ENCODE data around the gene XRCC1.

XRCC1 gene

DNA sequence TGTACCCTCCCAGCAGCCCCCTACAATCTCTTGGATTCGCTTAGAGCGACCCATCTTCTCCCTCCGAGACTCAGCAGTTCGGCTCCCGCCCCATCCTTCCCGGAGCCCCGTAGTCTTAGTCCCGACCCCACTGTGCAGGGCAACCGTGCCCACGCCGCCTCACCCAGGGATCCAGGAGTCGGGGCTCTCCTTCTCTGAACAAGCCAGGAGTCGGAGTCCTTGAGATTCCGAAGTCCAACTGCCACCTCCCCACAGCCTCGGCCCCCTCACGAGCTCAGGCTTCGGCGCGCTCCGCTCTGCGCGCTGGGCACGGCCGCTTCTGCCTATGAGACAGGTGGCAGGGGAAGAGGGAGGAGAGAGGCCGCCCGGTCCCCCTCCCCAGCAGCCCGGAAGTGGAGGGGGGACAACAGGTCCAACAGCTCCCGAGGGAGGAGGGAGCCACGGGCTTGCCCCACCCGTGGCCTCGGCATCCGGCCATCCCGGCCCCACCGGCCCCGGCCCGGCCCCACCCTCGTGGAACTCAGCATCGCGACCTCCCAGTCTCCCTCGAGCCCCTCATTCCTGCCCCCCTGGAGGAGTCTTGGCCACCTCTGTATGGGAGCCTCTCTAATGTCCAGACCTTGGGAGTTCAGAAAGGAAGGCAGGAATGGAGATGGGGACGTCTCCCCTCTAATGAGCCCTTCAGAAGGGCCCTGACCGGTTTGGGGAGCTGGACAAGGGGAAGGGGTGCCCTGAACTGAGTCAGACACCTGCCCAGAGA lies 70.7 kb downstream of the XRCC1 start, which contains the start of gene PHLDB3:
Gene PHLDB3 (minus strand): TSS at position 321 of the 760 bp plus-strand sequence. CDS start 628 bp downstream, outside the sequence.
- ATAC-seq (replicated peaks) (peak; percentile 36), DNase-seq (no peak)
- H3K27ac Mint-ChIP-seq = peak within 1 kb of the TSS; percentile 91 to 97
- no peaks in the 10 kb centered on the region for H3K27me3 Mint-ChIP-seq
- H3K36me3 Mint-ChIP-seq (ENCODE audit: insufficient read depth) = peaks cover 20% of the 10 kb centered on the region
- H3K9me3 Mint-ChIP-seq = no peaks in the 10 kb centered on the region
- H3K4me1 Mint-ChIP-seq (ENCODE audit: low read depth in 2 of 2) = peaks cover 18 to 25% of the 10 kb centered on the region in 2 donors
- H3K4me3 Mint-ChIP-seq = peak within 1 kb of the TSS; percentile 96 to 97

DNA sequence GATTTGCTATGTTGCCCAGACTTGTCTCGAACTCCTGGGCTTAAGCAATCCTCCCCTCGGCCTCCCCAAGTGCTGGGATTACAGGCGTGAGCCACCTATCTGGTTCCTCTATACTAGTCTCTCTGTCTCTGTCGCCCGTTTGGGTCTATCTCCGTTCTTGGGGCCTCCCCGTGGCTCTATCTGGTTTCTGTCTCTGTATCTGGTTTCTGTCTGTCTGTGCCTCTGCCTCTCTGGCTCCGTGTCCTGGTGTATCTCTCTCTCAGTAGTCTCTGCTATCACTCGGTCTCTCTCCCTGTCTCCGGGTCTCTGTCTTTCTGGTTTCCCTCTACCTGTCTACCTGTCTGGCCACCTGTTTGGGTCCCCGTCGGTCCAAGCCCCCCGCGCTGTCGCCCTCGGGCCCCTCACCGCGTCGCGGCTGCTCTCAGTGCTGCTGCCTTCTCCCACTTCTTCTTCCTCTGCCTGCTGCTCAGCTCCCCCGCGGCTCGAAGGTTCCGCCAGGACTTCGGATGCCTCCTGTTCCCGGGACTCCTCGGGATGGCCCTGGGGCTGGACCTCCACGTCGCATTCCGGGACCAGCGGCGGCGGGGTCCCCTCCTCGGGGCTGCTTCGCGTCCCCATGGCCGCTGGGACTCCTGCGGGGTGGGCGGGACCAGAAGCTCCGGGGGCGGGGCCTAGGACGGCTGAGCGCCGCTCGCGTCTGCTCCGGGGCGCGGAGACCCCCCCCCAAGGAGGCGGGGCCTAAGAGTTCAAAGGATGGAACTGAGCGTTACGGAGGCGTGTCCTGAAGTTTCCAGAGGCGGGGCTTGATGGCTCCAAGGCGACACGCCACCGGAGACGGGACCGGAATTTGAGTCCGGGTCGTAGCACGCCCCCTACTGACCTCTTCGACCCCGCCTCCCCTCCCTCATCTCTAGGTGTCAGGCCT lies 71.6 kb downstream of the XRCC1 start:
- Mint-ChIP-seq H3K4me3 (peak overlapping the region; percentile 96 to 97), H3K27me3 (no peaks in the 10 kb centered on the region), H3K4me1 (ENCODE audit: low read depth in 2 of 2) (peaks cover 18 to 27% of the 10 kb centered on the region in 2 donors), H3K36me3 (ENCODE audit: insufficient read depth) (peaks cover 11% of the 10 kb centered on the region), H3K27ac (peak overlapping the region; percentile 91 to 97), H3K9me3 (no peaks in the 10 kb centered on the region)
- ATAC-seq (replicated peaks) = peak; percentile 94
- DNase-seq = peak; percentile 96 to 98 (median 97)

GRCh38 chr19:43502419-43502976 lies 72.8 kb downstream of the XRCC1 start:
- Mint-ChIP-seq H3K36me3 (ENCODE audit: insufficient read depth) (peaks cover 10% of the 10 kb centered on the region), H3K4me3 (peak overlapping the region; percentile 96 to 97), H3K4me1 (ENCODE audit: low read depth in 2 of 2) (peaks cover 18 to 27% of the 10 kb centered on the region in 2 donors), H3K9me3 (no peaks in the 10 kb centered on the region), H3K27me3 (no peaks in the 10 kb centered on the region), H3K27ac (peak overlapping the region in 1 of 2 donors; percentile 97)
- DNase-seq = no peak
- ATAC-seq (replicated peaks) = no peak

DNA sequence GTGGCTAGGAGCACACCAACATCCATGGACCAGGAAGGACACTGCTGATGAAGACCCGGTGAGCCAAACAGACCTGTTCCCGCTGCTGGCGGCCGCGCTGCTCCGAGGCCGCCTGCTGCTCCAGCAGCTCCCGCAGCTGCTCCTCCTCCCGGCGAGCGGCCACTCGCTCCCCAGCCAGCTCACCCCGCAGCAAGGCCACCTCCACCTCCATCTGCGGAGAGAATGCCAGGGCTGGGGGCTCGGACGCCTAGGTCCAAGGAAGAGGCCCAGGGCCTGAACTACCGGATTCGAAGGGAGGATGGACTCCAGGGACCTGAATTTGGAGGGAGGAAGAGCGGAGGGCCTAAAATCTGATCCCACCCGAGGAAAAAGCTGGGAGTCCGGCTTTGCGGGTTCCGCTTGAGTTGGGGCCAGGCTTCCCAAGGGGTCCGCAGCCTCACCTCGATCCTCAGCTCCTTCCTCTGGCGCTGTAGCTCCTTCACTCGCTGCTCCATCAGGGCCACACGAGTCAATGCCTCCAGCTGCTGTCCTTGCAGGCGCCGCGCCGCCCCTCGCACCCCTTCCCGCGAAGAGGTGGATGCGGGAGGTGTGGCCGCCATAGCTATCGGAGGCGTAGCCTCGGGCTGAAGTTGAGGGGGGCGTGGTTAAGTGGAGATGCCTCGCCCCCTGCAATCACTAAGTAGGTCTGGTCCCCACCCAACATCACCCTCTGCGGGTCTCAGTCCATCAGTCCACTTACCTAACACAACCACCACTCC lies 73.5 kb downstream of the XRCC1 start:
- H3K4me3 Mint-ChIP-seq = no peak overlapping the region
- H3K4me1 Mint-ChIP-seq (ENCODE audit: low read depth in 2 of 2) = peaks cover 18 to 27% of the 10 kb centered on the region in 2 donors
- no peak for ATAC-seq (replicated peaks)
- peaks cover 10% of the 10 kb centered on the region for H3K36me3 Mint-ChIP-seq (ENCODE audit: insufficient read depth)
- H3K9me3 Mint-ChIP-seq = no peaks in the 10 kb centered on the region
- DNase-seq = no peak
- no peaks in the 10 kb centered on the region for H3K27me3 Mint-ChIP-seq
- H3K27ac Mint-ChIP-seq = no peak overlapping the region

DNA sequence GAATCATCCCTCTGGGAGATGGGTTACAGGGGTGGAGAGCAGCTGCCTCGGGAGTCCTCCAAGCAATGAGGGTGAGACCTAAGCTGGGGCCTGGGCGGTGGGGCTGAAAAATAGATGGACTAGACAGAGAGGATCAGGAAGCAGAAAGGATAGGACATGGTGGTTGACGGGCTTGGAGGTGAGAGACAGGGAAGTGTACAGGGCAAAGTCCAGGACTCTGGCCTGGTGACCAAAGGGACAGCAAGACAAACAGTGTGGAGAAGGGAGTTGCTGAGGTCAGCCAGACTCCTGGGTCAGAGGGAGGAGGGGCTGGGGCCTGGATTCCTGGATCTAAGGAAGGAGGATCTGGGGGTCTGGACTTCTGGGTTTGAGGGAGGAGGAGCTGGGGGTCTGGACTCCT lies 76.3 kb downstream of the XRCC1 start:
- no peak for ATAC-seq (replicated peaks)
- peaks cover 7% of the 10 kb centered on the region for H3K36me3 Mint-ChIP-seq (ENCODE audit: insufficient read depth)

GRCh38 chr19:43498233-43498842 lies 77.0 kb downstream of the XRCC1 start:
- ATAC-seq (replicated peaks) (no peak), DNase-seq (no peak)
- no peaks in the 10 kb centered on the region for H3K9me3 Mint-ChIP-seq
- peaks cover 5 to 17% of the 10 kb centered on the region in 2 donors for H3K4me1 Mint-ChIP-seq (ENCODE audit: low read depth in 2 of 2)
- peaks cover 7% of the 10 kb centered on the region for H3K36me3 Mint-ChIP-seq (ENCODE audit: insufficient read depth)
- peak overlapping the region; percentile 13 to 83 for H3K27ac Mint-ChIP-seq
- no peaks in the 10 kb centered on the region for H3K27me3 Mint-ChIP-seq
- H3K4me3 Mint-ChIP-seq = no peak overlapping the region

More for the DNA sequence above, 76.3 kb downstream of the XRCC1 start:
- DNase-seq = no peak
- Mint-ChIP-seq H3K27me3 (no peaks in the 10 kb centered on the region), H3K4me3 (no peak overlapping the region), H3K9me3 (no peaks in the 10 kb centered on the region), H3K4me1 (ENCODE audit: low read depth in 2 of 2) (peaks cover 11 to 21% of the 10 kb centered on the region in 2 donors), H3K27ac (peak overlapping the region; percentile 13 to 83)

DNA sequence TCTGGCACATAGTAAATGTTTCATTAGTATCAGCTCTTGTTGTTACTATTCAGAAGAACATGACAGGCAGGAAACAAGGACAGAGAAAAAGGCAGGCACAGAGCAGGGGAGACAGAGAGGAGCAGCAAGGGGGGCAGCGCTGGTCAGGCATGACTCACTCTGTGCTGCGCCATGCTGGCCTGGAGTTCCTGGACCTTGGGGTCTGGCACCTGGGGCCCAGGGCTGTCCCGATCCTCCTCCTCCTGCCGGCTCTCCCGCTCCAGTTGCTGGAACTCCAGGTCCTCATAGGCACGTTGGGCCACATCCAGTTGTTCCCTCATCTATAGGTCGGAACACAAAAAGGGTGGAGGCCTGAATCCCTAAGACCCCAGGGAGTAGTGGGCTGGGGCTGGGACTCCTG lies 78.4 kb downstream of the XRCC1 start:
- Mint-ChIP-seq H3K27ac (no peak overlapping the region), H3K4me1 (ENCODE audit: low read depth in 2 of 2) (peaks cover 0 to 9% of the 10 kb centered on the region in 2 donors), H3K4me3 (no peak overlapping the region), H3K9me3 (no peaks in the 10 kb centered on the region), H3K27me3 (no peaks in the 10 kb centered on the region), H3K36me3 (ENCODE audit: insufficient read depth) (peaks cover 5% of the 10 kb centered on the region)
- DNase-seq (no peak), ATAC-seq (replicated peaks) (no peak)

GRCh38 chr19:43495082-43495481 lies 80.2 kb downstream of the XRCC1 start:
- Mint-ChIP-seq H3K27ac (no peak overlapping the region), H3K4me1 (ENCODE audit: low read depth in 2 of 2) (peaks cover 0 to 2% of the 10 kb centered on the region in 2 donors), H3K36me3 (ENCODE audit: insufficient read depth) (peaks cover 3% of the 10 kb centered on the region), H3K4me3 (no peak overlapping the region), H3K27me3 (no peaks in the 10 kb centered on the region), H3K9me3 (no peaks in the 10 kb centered on the region)
- no peak for ATAC-seq (replicated peaks)
- no peak for DNase-seq

Data from effector memory CD8-positive, alpha-beta T cell (primary cell).